ENCODE results near the gene RNF220. TPM values are rescaled to one million over a fixed set of nuclear protein-coding genes. Genes with fewer than 3 reads are reported as not detected.

Gene RNF220
- total RNA-seq, 1 experiment from 2014 or later: 128 TPM

- H3K36me3 Mint-ChIP-seq: no peaks in the 10 kb centered on the region
- ATAC-seq (no peak; the same call in 1 of the 2 replicates), DNase-seq (ENCODE audit: low spot score) (no peak)
- H3K4me1 Mint-ChIP-seq: peaks cover 3% of the 10 kb centered on the region; the same call in 1 of the 2 replicates
- no peak overlapping the region for H3K27ac Mint-ChIP-seq
- TF ChIP-seq ZBTB43 (CRISPR knock-in tag; IDR thresholded peaks at IDR 0.05): no peak
- TF ChIP-seq ZNF138 (CRISPR knock-in tag; conservative IDR thresholded peaks at IDR 0.05): no peak
- TF ChIP-seq ESRRA (CRISPR knock-in tag; IDR thresholded peaks at IDR 0.05; ENCODE audit: borderline replicate concordance): no peak
- no peak for TF ChIP-seq ARID4B (CRISPR knock-in tag; IDR thresholded peaks at IDR 0.05; ENCODE audit: borderline replicate concordance)
- TF ChIP-seq CREB1 (CRISPR knock-in tag; IDR thresholded peaks at IDR 0.05): no peak
- no peak for TF ChIP-seq USF2 (CRISPR knock-in tag; IDR thresholded peaks at IDR 0.05)
- no peak for TF ChIP-seq ZNF219 (CRISPR knock-in tag; IDR thresholded peaks at IDR 0.05; ENCODE audit: borderline replicate concordance)
- no peak for TF ChIP-seq TEAD1 (CRISPR knock-in tag; IDR thresholded peaks at IDR 0.05)
- no peak for TF ChIP-seq ZNF416 (CRISPR knock-in tag; IDR thresholded peaks at IDR 0.05)
- TF ChIP-seq ZNF423 (CRISPR knock-in tag; IDR thresholded peaks at IDR 0.05): no peak
- no peak for TF ChIP-seq E2F4 (CRISPR knock-in tag; IDR thresholded peaks at IDR 0.05; ENCODE audit: borderline replicate concordance, low read depth)
- no peak for TF ChIP-seq E2F5 (CRISPR knock-in tag; IDR thresholded peaks at IDR 0.05)
- no peak for TF ChIP-seq KAT7 (CRISPR knock-in tag; IDR thresholded peaks at IDR 0.05; ENCODE audit: borderline replicate concordance)
- TF ChIP-seq IRF2 (CRISPR knock-in tag; IDR thresholded peaks at IDR 0.05; ENCODE audit: borderline replicate concordance, low read depth): no peak
- TF ChIP-seq CTCF (IDR thresholded peaks at IDR 0.05): no peak
- no peak overlapping the region for H3K4me3 Mint-ChIP-seq
- ChIA-PET POLR2A (no interaction called here), CTCF (interaction anchor here (1.3 to 2.5 kb wide), 5 partner anchors 8 to 225 kb away, joined by 3 to 15 read pairs (median 4); no protein-coding TSS in a partner anchor)
- H3K27me3 Mint-ChIP-seq (ENCODE audit: low read depth): no peaks in the 10 kb centered on the region
- no peaks in the 10 kb centered on the region for H3K9me3 Mint-ChIP-seq
Observed at GRCh38 chr1:44603718-44604117, 198.7 kb downstream of the RNF220 start.

All from WTC11 (cell line).